H1 (cell line): ENCODE measurements around the gene OR52E5. TPM values are rescaled to one million over a fixed set of nuclear protein-coding genes. Genes with fewer than 3 reads are reported as not detected.

Experiments used
- CTCF ChIA-PET: fragments of 300-600 bp; sonication (Branson Sonifier 250); formaldehyde crosslinking; loops from one replicate; lab custom pipeline; 2021; ENCODE audit not compliant: partially characterized antibody; lab: Charles Lee
- POLR2A ChIA-PET: fragments of 300-600 bp; sonication (Branson Sonifier 250); formaldehyde crosslinking; loops from one replicate; lab custom pipeline; 2021; ENCODE audit warnings: inconsistent platforms; ENCODE audit not compliant: partially characterized antibody; lab: Charles Lee
- DNase-seq, 2 experiments: peaks; one replicate each; pipeline versions ENCODE4 v3.0.0 to v3.0.0-alpha.2; 2010 to 2022; ENCODE audit warnings: low spot score in 2 of 2, low read depth in 1 of 2, mixed read lengths in 1 of 2
- FAIRE-seq: peaks from 2 replicates; lab custom pipeline; 2011; peaks lifted over from hg19 to GRCh38; lab: Jason Lieb, UNC
- H2AFZ ChIP-seq: 2 replicates; pipeline ENCODE4 v1.8.1; 2012; ENCODE audit warnings: low read length, inconsistent platforms
- H2AK5ac ChIP-seq: 2 replicates; pipeline ENCODE4 v1.6.1; 2013; ENCODE audit warnings: low read depth, low read length
- H2BK120ac ChIP-seq: replicated peaks from 2 replicates; pipeline ENCODE3; 2013; ENCODE audit warnings: low read depth, low read length, inconsistent platforms
- H2BK12ac ChIP-seq: 2 replicates; pipeline ENCODE4 v1.6.1; 2013; ENCODE audit warnings: low read depth, low read length
- H2BK15ac ChIP-seq: 2 replicates; pipeline ENCODE4 v1.6.1; 2013; ENCODE audit warnings: low read length
- H2BK20ac ChIP-seq: 2 replicates; pipeline ENCODE4 v1.6.1; 2013; ENCODE audit warnings: low read length
- H2BK5ac ChIP-seq: 2 replicates; pipeline ENCODE4 v1.6.1; 2013; ENCODE audit warnings: low read depth, low read length
- H3K14ac ChIP-seq: 2 replicates; pipeline ENCODE4 v1.6.1; 2013; ENCODE audit warnings: inconsistent platforms; ENCODE audit not compliant: insufficient read length
- H3K18ac ChIP-seq: 2 replicates; pipeline ENCODE4 v1.6.1; 2013; ENCODE audit warnings: low read length; ENCODE audit errors: extremely low read depth
- H3K23ac ChIP-seq: 2 replicates; pipeline ENCODE4 v1.6.1; 2013; ENCODE audit warnings: inconsistent platforms; ENCODE audit not compliant: insufficient read length
- H3K23me2 ChIP-seq: 2 replicates; pipeline ENCODE4 v1.6.1; 2013; ENCODE audit warnings: low read depth, low read length
- H3K27ac ChIP-seq: 2 replicates; pipeline ENCODE4 v1.6.1; 2011; ENCODE audit warnings: low read depth, low read length, inconsistent platforms
- H3K27me3 ChIP-seq, 4 experiments: replicated peaks in 1 of 4; 1 replicate in 1 of 4; 2 replicates in 3 of 4; pipeline versions ENCODE4 v1.6.1 to v1.8.1; 2011 to 2013; ENCODE audit warnings: low read length in 3 of 4, mild to moderate bottlenecking in 3 of 4, inconsistent platforms in 2 of 4, mixed read lengths in 2 of 4, moderate library complexity in 1 of 4; ENCODE audit not compliant: control insufficient read depth in 3 of 4, insufficient read depth in 3 of 4; ENCODE audit errors: extremely low read depth in 1 of 4
- H3K36me3 ChIP-seq, 4 experiments: 2 replicates each; pipeline versions ENCODE4 v1.6.1 to v1.8.1; 2011 to 2013; ENCODE audit warnings: mild to moderate bottlenecking in 4 of 4, low read length in 3 of 4, moderate library complexity in 2 of 4, control low read depth in 1 of 4, inconsistent platforms in 1 of 4; ENCODE audit not compliant: insufficient read depth in 4 of 4, control insufficient read depth in 2 of 4
- H3K4ac ChIP-seq: replicated peaks from 2 replicates; pipeline ENCODE3; 2013; ENCODE audit warnings: low read length, low read depth, mixed read lengths, inconsistent platforms; ENCODE audit not compliant: insufficient read length
- H3K4me1 ChIP-seq, 4 experiments: replicated peaks in 1 of 4; 1 replicate in 1 of 4; 2 replicates in 3 of 4; pipeline versions ENCODE4 v1.6.1 to v1.8.1; 2011 to 2013; ENCODE audit warnings: low read length in 3 of 4, inconsistent platforms in 2 of 4, mixed read lengths in 1 of 4; ENCODE audit not compliant: insufficient read depth in 4 of 4, control insufficient read depth in 3 of 4
- H3K4me2 ChIP-seq, 2 experiments: 2 replicates each; pipeline versions ENCODE4 v1.6.1 to v1.8.1; 2011 to 2013; ENCODE audit warnings: low read depth in 2 of 2, low read length in 2 of 2, control low read depth in 1 of 2, inconsistent platforms in 1 of 2, mild to moderate bottlenecking in 1 of 2; ENCODE audit not compliant: insufficient read depth in 1 of 2
- H3K4me3 ChIP-seq, 4 experiments: fragments of 200-600, 300-600 bp in 1 of 4; sonication (generic), shearing (Covaris generic), sonication (Bioruptor Twin) in 1 of 4; 2 replicates each; pipeline versions ENCODE4 v1.5.1 to v1.8.1; 2011 to 2016; ENCODE audit warnings: low read length in 4 of 4, low read depth in 3 of 4, control low read depth in 2 of 4, inconsistent platforms in 2 of 4, mild to moderate bottlenecking in 2 of 4, mixed read lengths in 1 of 4, moderate library complexity in 1 of 4; ENCODE audit not compliant: insufficient read depth in 2 of 4; ENCODE audit errors: extremely low read depth in 1 of 4
- H3K56ac ChIP-seq: replicated peaks from 2 replicates; pipeline ENCODE3; 2013; ENCODE audit warnings: low read depth, mild to moderate bottlenecking, mixed read lengths, low read length, inconsistent platforms; ENCODE audit not compliant: insufficient read length
- H3K79me1 ChIP-seq: 2 replicates; pipeline ENCODE4 v1.6.1; 2013; ENCODE audit warnings: low read depth, low read length, control low read depth
- H3K79me2 ChIP-seq, 2 experiments: 2 replicates each; pipeline versions ENCODE4 v1.6.1 to v1.8.1; 2012 to 2013; ENCODE audit warnings: low read length in 2 of 2, mild to moderate bottlenecking in 2 of 2, inconsistent platforms in 1 of 2; ENCODE audit not compliant: insufficient read depth in 2 of 2, control insufficient read depth in 1 of 2
- H3K9ac ChIP-seq, 4 experiments: replicated peaks in 1 of 4; 1 replicate in 1 of 4; 2 replicates in 3 of 4; pipeline versions ENCODE4 v1.6.1 to v1.8.1; 2011 to 2013; ENCODE audit warnings: low read depth in 3 of 4, low read length in 3 of 4, control low read depth in 2 of 4, mild to moderate bottlenecking in 2 of 4, moderate library complexity in 2 of 4, inconsistent platforms in 1 of 4; ENCODE audit errors: extremely low read depth in 1 of 4
- H3K9me3 ChIP-seq, 2 experiments: 2 replicates each; pipeline versions ENCODE4 v1.6.1 to v1.8.1; 2012 to 2013; ENCODE audit warnings: mild to moderate bottlenecking in 2 of 2, moderate library complexity in 2 of 2, control low read depth in 1 of 2, inconsistent platforms in 1 of 2, low read depth in 1 of 2, low read length in 1 of 2, mixed read lengths in 1 of 2; ENCODE audit not compliant: insufficient read depth in 2 of 2
- H4K20me1 ChIP-seq, 2 experiments: replicated peaks in 1 of 2; 2 replicates each; pipeline versions ENCODE3 to v1.8.1; 2011 to 2013; ENCODE audit warnings: inconsistent platforms in 2 of 2, low read length in 2 of 2, mild to moderate bottlenecking in 1 of 2; ENCODE audit not compliant: insufficient read depth in 2 of 2, control insufficient read depth in 1 of 2
- H4K5ac ChIP-seq: 2 replicates; pipeline ENCODE4 v1.6.1; 2013; ENCODE audit warnings: low read length, low read depth, mixed read lengths, inconsistent platforms; ENCODE audit not compliant: insufficient read length
- H4K8ac ChIP-seq: 2 replicates; pipeline ENCODE4 v1.8.0; 2013; ENCODE audit warnings: mild to moderate bottlenecking, moderate library complexity, low read length, inconsistent platforms; ENCODE audit not compliant: insufficient read depth; ENCODE audit errors: extremely low read depth
- H4K91ac ChIP-seq: replicated peaks from 2 replicates; pipeline ENCODE3; 2013; ENCODE audit warnings: low read length, mixed read lengths, inconsistent platforms; ENCODE audit not compliant: insufficient read length
- CBX8 ChIP-seq: fragments of 300-800, 300-1000 bp; sonication (generic); IDR thresholded peaks from 2 replicates; pipeline ENCODE4 v1.7.1; 2016; ENCODE audit warnings: low read depth, low read length, borderline replicate concordance
- HDAC6 ChIP-seq: IDR thresholded peaks from one replicate; pipeline ENCODE4 v1.7.1; 2012; ENCODE audit warnings: low read depth, mild to moderate bottlenecking, inconsistent platforms, low read length, moderate library complexity
- SIRT6 ChIP-seq: IDR thresholded peaks from one replicate; pipeline ENCODE4 v1.7.1; 2012; ENCODE audit warnings: low read length, inconsistent platforms
- ZNF274 ChIP-seq: IDR thresholded peaks from 2 replicates; pipeline ENCODE4 v1.7.0; 2012; ENCODE audit warnings: low read length, borderline replicate concordance; ENCODE audit errors: extremely low read depth
- WGBS, 2 experiments: shearing (Covaris generic) in 1 of 2; methylation state at CpG; one replicate each; pipeline versions ENCODE4 v1.1.6 to v1.1.7; 2013 to 2015; ENCODE audit warnings: low lambda C conversion rate in 2 of 2, mixed read lengths in 2 of 2, inconsistent platforms in 1 of 2, low coverage in 1 of 2, missing lambda C conversion rate in 1 of 2; ENCODE audit not compliant: insufficient replicate concordance in 2 of 2, insufficient coverage in 1 of 2, insufficient read length in 1 of 2; ENCODE audit errors: extremely low coverage in 1 of 2, missing lambda C conversion rate in 1 of 2; 5-methylcytosine and 5-hydroxymethylcytosine counted together
- polyA plus RNA-seq, 7 experiments: library from polyadenylated mRNA; depleted of rRNA in 3 of 7; stranded (reverse) in 5 of 7; unstranded in 2 of 7; fragments of >200 nt in 5 of 7; fragments of 200-250 nt in 2 of 7; gene quantifications; 1 replicate in 5 of 7; 2 replicates in 1 of 7; 4 replicates in 1 of 7; pipeline versions ENCODE4 v1.2.1 to v1.2.3, GENCODE V29; 2011 to 2013; ENCODE audit warnings: missing spikeins in 2 of 7, mixed read lengths in 2 of 7
- total RNA-seq: library from RNA; stranded (reverse); fragmentation: NEBNext Ultra II Directional; extraction: Animal tissue kit (Norgen Biotek cat#: 25700); gene quantifications from 2 replicates; pipeline ENCODE4 v1.2.1, GENCODE V29; 2021

The OR52E5 gene
- total and polyA plus RNA-seq, 2 of the 8 experiments (the other 6 are each of a cell fraction or from before 2014, with no cell fraction given), result not detected

- FAIRE-seq (no peak), DNase-seq (no peak)
- POLR2A ChIA-PET, result no interaction called here
- H3K56ac ChIP-seq, result no peak overlapping the region
- no peak overlapping the region for H3K27ac ChIP-seq
- H3K14ac ChIP-seq, result no peak overlapping the region
- 82% methylated on average over 2 of the region's 2 CpGs; no CpG with 5 or more reads in 1 of the 2 experiments for WGBS, 2 experiments
- H3K4me3 ChIP-seq, result no peak overlapping the region
- no peaks in the 10 kb centered on the region for H3K36me3 ChIP-seq
- no peak overlapping the region for H3K23ac ChIP-seq
- no peaks in the 10 kb centered on the region for H3K23me2 ChIP-seq
- 0 out of 7 replicates have a peak, but pooled peaks cover 0 to 2% (median 0%) of the 10 kb centered on the region in 4 experiments for H3K4me1 ChIP-seq
- H2BK5ac ChIP-seq, result no peak overlapping the region
- H2AFZ ChIP-seq, result no peak overlapping the region
- no peak overlapping the region for H3K9ac ChIP-seq
- H2BK120ac ChIP-seq, result no peak overlapping the region
- H3K4ac ChIP-seq, result no peak overlapping the region
- no peak overlapping the region for H3K18ac ChIP-seq
- H2BK15ac ChIP-seq, result no peak overlapping the region
- no peak overlapping the region for H2BK12ac ChIP-seq
- H4K20me1 ChIP-seq, result no peaks in the 10 kb centered on the region
- no peaks in the 10 kb centered on the region for H3K27me3 ChIP-seq
- H4K8ac ChIP-seq, result no peak overlapping the region
- no peaks in the 10 kb centered on the region for H3K9me3 ChIP-seq
- no peaks in the 10 kb centered on the region for H3K79me1 ChIP-seq
- TF ChIP-seq CBX8, result no peak
- no peak for TF ChIP-seq ZNF274
- TF ChIP-seq HDAC6, result no peak
- no peak for TF ChIP-seq SIRT6
- CTCF ChIA-PET, result no interaction called here
- 0 out of 4 replicates have a peak overlapping the region, but pooled peaks of 1 of the 2 experiments have one; percentile 9 for H3K4me2 ChIP-seq
- H4K5ac ChIP-seq, result no peak overlapping the region
- no peak overlapping the region for H4K91ac ChIP-seq
- H2BK20ac ChIP-seq, result no peak overlapping the region
- no peaks in the 10 kb centered on the region for H3K79me2 ChIP-seq
- no peak overlapping the region for H2AK5ac ChIP-seq
Observed at GRCh38 chr11:5899534-5899933, 6.5 kb downstream of the OR52E5 start.
